T-helper 1 cell treated with Interleukin-12 subunit alpha and Interleukin-12 subunit beta and Interleukin-4 antibody, amounts not matched to agents 30 ng/mL and 1 ng/mL, for 36 hours (primary cell): ENCODE results near the gene GRM7. TPM values are rescaled to one million over a fixed set of nuclear protein-coding genes. Genes with fewer than 3 reads are reported as not detected.

ENCODE experiments used
- intact Hi-C: fragments of 100-400 bp; cut with micrococcal nuclease; formaldehyde crosslinking; loops from one replicate; pipeline ENCODE4 v1.15.1; 2024
- total RNA-seq: library from RNA; stranded (reverse); gene quantifications from 2 replicates; pipeline ENCODE4 v1.2.3, GENCODE V29; 2022

The GRM7 gene
- total RNA-seq, 1 donor from 2014 or later, result not detected

DNA sequence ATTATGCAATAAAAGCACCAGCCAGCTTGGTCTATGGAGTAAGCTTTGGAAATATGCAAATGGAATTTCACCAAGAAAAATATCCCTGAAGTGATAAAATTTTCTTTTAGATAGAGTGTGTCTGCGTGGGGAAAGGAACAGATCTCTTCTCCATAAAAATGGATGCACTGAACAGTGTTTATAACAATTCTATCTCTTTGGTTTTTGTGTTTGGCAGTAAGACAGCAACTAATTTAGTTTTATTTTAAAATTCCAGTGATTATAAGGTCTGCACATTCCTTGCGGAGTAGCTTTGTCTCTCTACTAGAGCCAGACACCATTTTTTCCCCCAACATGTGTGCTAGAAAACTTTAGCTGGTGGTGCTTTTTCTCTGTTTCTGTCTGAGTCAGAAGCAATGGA, 712.4 kb downstream of the GRM7 start:
- intact Hi-C loops, result no loop called here

DNA sequence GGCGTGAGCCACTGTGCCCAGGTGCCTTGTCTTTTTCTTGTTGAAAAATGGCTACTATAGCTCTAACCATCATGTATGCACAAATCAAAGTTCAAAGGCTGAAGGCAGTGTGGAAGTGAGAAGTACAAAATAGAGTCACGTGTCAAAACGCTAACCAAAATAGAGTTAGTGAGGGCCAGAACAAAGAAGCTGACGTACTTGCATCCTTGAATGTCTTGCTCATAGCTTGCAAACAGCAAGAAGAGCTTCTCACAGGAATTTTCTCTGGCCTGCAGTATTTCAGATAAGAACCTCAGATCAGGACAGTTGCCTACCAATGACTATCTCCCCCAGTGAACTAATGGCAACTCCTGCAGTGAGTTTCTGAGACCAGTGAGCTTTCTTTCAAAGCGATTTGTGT, 713.5 kb downstream of the GRM7 start:
- intact Hi-C loops, result no loop called here

DNA sequence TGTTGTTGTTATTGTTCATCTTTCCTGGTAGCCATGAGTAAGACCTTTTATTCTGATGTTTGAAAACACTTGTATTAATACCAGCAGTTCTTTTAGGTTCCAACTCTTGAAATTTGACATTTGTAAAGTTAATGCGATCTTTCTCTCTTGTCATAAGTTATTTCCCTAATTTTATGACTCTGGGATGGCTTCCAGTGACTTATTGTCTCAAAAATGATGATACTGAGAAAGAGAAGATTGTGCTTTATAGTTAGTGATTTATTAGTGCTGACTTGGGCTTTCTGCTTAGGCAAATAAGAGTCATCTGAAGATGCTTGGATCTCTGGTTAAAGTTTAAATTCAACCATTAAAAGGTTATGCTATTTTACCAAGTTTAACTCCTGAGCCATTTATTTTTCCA, 715.2 kb downstream of the GRM7 start:
- intact Hi-C loops, result no loop called here

DNA sequence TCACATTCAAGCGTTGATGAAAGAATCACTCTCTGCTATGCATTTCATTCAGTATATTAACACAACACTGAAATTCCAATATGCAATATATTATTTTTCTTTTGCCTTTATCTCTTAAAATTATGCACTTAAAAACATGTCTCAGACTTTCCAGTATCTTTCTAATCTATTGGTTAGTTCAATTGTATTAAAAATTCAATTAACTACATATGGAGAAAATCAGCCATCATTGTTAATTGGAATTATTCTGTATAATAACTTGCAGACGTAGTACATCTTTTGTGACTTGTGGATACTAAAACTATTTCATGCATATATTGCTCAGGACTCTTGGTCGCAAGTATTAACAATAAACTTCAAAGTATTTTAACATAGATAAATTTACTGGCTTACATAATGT, 715.6 kb downstream of the GRM7 start:
- intact Hi-C loops, result no loop called here

DNA sequence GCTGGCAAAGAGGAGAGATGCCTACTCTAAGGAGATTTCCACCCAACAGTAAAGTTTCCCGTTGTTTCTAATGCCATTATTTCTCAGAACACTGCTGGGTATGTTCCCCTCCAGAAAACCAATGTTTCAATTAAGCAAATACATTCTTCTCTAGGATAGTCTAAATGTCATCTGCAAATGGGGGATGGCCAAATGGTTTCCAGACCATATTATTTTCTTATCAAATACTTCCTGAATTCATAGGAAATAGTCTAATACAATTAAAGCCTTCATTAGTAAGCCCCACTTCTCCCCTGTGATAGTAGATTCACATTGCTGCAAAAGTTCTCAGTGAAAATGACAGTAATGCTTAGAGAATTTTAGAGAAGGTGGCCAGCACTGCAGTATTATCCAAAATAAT, 716.6 kb downstream of the GRM7 start:
- intact Hi-C loops, result no loop called here

DNA sequence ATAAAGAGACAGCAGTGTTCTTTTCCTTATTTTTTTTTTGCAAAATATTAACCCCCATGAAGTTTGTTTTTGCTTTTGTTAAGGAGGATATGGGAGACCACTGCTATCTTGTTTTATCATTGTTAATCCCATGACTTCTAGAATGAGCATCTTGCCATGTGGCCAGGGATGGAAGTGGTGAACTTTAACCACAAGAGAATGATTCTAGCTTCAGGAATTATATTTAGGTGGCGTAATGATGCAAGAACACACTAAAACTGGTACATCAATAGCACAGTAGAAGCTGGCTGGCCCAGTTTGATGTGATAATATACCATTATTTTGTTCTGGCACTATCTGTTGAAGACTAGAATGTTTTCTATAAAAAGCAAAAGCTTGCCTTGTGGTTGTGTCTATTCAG, 720.9 kb downstream of the GRM7 start:
- intact Hi-C loops, result no loop called here

DNA sequence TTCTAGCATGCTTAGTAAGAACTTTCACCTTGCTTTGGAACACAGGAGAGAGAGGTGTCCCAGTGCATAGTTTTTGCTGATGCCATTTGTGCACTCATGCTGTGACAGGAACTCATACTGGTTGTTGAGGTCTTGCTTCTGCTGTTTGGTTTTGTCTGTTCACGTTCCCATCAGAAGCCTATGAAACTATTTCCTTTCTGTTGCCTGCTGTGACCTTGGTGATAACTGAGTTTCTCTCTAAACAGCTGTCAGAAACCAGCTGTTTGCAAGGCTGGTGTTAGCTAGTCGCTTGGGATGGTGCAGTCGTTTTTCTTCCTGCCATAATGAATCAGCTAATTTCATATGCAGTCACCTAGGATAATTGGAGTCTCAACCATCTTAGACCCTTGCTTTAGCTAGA, 724.1 kb downstream of the GRM7 start:
- intact Hi-C loops, result no loop called here

DNA sequence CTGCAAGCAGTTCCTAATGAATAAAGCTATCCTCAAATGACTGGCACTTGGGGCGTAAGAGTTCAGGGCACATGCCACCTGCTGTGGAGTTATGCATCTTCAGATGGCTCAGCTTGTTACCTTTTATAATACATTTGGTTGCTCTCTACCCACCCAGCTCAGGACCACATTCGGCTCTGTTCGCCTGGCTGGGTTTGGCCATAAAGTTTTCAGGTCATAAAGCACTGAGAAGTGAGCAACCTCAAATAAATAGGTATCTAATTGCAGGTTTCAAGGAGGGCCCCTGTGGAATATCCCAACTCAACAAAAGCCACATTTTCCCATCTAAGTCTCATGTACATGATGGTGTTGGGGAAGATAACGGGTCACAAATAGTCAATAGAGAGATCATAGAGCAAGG, 727.3 kb downstream of the GRM7 start:
- intact Hi-C loops, result no loop called here

DNA sequence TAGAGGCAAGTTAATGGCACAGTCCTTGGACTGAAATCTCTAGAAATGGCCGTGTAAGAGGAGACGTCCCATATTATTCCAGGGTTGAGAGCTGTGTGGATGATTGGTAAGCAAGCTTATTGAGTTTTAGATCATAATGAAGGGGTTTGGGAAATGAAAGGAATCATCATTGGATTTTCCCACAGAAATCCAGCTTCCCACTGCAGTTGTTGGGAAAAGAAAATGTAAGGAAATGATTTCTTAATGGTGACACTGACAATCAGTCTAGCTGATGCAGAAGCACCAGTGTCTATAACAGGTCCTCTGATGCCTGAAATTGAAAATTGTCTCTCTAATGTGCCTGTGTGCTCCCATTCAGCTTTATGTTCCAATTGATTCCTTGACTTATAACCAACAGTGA, 728.6 kb downstream of the GRM7 start:
- intact Hi-C loops, result no loop called here

DNA sequence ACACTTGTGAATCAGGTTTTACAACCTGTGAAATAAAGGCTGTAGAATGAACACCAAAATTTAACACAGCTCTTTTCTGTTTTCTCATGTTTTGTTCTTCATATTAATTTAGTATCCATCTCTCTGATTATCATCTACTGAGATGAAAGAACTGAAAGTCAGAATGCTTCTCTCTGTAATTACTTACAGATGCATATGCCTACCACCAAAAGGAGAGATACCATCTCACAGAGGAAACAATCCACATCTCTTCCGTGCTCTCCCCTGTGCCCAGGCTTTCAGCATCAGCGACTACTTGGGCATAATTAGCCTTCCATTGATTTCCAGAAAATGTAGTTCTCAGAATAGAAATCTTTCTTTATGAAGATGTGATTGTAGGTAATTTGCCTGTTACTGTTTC, 741.4 kb downstream of the GRM7 start:
- intact Hi-C loops, result no loop called here

DNA sequence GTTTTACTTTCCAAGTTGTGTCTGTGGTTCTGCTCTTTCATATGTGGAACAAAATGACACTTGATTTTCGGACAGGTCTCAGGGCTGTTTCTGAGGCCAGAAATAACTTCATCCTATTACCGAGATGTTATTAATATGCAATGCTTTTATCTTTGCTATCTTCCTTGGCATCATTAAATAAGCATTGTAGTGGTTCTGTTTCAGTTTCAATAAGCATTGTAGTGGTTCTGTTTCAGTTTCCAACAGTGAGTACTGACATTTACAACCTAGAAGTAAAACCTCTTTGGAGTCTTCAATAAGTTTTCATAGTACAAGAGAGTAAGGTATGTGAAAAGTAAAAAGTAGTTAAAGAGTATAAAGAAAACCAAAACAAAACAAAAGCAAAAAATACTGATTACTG, 746.2 kb downstream of the GRM7 start:
- intact Hi-C loops, result no loop called here

DNA sequence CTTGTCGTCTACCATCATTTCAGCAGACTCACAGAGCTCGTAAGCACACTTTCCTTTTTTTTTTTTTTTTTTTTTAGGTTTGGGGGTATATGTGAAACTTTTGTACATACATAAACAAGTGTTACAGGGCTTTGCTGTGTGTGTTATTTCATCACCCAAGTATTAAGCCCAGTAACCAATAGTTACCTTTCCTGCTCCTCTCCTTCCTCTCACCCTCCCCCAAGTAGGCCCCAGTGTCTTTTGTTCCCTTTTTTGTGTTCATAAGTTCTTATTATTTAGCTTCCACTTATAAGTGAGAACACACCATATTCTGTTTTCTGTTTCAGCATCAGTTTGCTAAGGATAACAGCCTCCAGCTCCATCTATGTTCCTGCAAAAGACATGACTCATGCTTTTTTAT, 746.8 kb downstream of the GRM7 start:
- intact Hi-C loops, result no loop called here

DNA sequence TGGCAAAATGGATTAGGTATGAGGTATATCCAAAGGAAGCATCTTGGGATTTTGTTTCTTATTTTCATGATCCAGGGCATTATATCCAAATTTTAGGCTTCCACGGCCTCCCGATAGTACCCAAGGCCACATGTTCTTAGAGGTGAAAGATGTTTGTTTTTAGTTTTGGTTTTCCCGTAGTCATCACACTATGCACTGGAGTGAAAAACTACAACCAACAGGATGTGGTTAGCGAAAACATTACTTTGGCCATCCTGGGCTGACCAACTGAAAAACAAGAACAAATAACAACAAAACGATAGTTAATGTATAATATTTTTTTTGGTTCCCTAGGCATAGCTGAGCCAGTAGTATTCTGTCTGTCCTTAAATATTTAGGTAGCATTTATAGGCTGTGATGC, 749.7 kb downstream of the GRM7 start:
- intact Hi-C loops, result no loop called here

DNA sequence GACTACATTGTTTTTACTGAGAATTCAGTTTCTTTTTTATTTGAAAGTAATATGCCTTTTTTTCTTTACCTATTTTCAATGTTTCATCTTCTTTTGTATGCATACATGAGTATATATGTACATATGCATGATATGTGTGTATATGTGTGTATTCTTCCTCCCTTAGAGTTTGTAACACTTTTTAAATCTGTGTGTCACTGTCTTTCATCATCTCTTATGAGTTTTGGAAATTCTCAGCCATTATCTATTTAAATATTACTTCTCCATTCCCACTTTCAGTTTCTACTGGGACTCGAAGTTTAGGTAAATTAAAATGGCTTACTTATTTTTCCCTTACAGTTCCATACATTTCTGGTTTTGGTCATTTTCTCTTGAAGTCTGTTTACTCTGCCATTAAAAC, 754.1 kb downstream of the GRM7 start:
- intact Hi-C loops, result no loop called here

DNA sequence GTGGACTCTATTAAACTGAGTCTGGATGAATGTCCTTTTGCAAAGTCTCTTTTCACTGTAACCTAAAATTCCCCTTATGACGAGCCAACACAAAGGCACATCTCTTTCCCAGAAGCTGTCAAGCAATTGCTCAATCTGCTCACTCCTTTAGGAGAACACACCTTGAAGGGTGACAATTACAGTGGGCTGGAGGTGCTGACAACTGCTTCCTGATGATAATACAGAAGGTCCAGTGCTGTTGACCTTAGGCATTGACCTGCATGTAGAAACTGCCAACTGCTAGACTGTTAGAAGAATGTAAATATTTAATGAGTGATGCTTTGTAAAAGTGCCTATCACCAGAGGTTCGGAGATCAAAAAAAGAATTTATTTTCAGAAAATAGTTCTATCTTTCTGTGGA, 757.7 kb downstream of the GRM7 start:
- intact Hi-C loops, result no loop called here

DNA sequence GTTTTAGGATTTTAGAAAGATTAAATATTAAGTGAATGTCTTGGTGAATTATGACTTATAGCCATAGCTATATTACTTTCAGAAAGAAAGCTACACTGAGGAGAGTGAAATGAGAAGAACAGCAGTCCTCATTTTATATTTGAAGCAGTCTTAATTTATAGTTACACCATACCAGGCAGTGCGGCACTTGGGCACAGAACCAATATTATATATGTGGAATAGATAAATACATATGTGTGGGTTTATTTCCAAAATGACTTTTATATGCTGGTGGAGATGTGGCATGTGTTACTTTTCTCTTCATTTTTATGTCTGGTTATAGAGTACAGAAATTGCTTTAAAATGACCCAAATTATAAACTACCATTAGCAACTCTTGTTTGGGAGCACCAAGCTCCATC, 759.5 kb downstream of the GRM7 start:
- intact Hi-C loops, result no loop called here

DNA sequence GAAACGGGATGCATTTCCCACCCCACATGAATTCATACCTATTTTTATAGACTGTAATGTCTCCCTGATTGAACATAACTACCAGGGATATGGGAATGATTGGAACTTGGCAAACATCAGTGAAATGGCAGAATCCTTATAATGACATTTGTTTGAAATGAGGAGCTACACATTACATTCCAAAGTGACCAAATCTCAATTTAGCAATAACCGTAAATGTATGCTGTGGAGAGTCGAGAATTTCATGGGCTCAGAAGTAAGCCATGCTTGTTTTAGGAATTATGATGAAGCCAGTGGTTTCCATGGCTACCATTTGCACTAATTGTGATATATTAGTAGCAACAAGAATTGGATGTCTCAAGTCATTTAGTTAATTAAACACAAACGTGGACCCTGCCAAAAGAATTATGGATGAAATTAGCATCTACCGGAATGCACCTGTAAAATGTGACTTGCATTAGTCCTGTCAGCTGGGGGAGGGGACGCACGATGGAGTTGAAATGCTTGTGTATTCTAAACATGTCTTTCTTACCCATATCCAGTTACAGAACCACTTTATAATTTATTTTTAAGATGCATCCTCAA, 760.2 kb downstream of the GRM7 start:
- intact Hi-C loops, result no loop called here

DNA sequence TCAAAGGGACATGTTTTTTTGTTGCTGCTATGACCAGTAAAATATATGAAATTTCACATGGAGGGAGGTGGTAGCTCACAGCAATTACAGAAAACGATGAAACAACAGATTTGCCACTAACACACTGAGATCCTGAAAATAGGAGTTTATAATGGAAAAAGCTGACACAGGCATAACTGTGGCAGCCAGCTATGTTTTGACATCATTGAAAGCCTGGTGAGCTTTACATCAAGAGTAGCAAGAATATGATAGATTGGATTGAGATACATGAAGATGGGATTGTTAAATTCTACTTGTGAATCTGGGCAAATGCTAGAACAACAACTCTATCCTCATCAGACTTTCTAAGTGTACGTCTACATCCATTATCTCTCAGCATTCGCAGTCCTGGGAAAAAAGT, 760.7 kb downstream of the GRM7 start:
- intact Hi-C loops, result no loop called here

DNA sequence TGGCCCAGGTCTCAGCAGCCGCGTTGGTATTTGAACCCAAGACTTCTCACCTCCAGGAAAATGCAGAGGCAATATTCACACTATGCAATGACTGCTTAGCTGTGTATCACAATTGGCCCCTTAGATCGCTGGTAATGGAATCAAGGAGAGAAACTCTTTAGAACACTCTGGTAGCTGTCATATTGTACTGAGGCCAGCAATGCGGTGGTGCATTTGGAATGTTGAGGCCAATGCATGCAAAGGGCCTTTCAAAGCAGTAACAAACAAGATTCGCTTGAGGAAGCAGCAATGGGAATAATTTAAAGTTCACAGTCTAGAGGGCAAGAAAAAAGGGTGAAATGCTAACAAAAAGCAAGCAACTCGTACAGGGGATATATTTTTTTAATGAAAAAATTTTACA, 764.1 kb downstream of the GRM7 start:
- intact Hi-C loops, result no loop called here

DNA sequence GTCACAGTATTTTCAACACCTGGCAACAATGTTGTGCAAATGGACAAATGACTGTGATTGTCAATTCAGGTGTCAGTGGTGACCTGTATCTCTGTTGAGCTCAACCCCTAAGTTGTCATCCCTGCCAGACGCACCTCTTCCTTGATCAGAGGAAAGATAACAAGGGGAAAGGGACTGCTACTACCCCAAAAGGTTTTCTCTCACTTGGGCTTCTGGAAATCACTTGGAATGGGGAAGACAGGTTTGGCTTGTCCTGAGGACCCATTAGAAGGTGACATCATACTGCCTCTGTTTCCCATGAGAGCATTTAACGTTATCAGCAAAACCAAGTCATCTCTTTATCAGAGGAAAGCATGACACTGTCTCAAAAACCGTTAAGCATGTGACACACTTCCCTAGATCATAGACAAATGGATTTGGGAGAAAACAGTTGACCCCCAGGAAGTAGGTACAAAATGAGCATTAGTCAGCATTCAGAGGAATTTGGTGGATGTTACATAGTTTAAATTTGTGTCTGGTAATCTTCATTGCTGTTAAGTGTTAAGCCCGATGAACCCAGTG, 769.5 kb downstream of the GRM7 start:
- intact Hi-C loops, result loop anchor here (5.0 kb wide), 1 partner anchor 1078 kb away; no protein-coding TSS in a partner anchor

DNA sequence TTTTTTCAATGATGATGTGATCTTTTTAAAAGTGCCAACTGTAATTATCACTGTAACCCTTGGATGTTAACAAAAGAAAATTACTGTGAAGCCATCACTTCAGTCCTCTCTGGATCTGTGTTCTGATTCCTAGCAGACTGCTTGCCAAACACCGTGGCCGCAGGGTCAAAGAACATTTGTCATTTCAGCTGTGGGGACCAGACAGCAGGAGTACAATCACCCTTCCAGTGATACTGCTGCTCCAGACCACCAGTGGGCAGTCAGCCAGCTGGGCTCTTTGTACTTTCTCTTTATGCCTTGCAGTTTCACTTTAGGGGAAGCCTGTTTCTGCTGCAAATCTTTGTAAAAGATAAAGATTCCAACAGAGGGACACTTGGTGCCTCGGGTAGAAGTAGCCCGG, 770.0 kb downstream of the GRM7 start:
- intact Hi-C loops, result loop anchor here (5.0 kb wide), 1 partner anchor 1079 kb away; no protein-coding TSS in a partner anchor

DNA sequence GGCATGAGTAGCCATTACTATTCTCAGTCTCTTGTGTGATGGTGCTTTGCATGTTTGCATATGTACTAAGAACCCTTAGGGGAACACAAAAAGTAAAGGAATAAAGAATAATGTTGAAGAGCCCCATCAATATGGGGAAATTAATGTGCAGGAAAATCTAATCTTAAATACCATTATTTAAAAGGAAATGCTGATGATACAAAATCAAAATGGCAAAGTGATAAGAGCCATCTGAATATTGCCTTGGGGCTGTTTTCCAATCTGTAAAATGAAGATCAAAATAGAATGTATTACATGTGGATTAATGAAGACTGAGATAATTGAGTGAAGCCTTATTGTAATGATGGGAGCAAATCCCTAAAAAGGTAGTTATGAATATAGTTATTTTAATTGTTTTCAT, 771.4 kb downstream of the GRM7 start:
- intact Hi-C loops, result loop anchor here (5.0 kb wide), 1 partner anchor 1080 kb away; no protein-coding TSS in a partner anchor

DNA sequence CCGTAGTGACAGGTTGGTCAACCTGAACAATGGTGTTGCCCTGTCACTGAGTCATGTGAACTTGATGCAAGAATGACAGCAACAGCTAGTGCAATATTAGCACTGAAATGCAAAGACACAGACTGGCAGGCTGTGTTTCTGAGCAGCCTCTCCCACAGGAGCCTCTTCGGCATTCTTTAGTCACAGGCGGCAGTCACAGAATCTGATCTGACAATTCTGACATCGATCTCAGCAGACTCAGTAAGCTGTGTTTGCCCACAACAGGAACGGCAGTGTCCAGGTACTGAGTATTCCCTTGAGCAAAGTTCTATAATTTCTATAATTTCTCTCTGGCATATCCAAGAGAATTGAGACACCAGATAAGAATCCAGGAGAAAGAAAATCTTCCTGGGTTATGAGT, 776.8 kb downstream of the GRM7 start:
- intact Hi-C loops, result no loop called here

DNA sequence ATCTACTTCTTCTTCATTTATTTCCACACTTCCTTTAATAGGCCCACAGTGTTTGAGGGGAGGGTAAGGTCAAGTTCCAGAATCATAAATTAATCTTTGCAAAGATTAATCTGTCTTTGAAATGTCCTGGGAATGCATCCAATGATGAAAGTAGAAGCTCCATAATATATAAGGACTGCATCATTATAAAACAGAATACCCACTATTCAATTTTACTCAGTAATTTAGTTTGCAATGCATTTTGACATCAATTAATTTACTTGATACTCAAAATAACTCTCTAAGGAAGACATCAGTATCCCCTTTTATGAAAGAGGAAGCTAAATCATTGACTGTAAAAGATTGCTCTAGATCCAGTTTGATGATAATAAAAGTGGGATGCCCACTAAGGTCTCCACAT, 777.2 kb downstream of the GRM7 start:
- intact Hi-C loops, result no loop called here
